SK-N-SH (cell line): ENCODE measurements around the gene WDR75. TPM values are rescaled to one million over a fixed set of nuclear protein-coding genes. Genes with fewer than 3 reads are reported as not detected.

Experiments
- CTCF ChIA-PET: fragments of 300-600, 350-600 bp; formaldehyde crosslinking; extraction: SDS; loops from one replicate; lab custom pipeline; 2021; lab: Yijun Ruan, JAX
- POLR2A ChIA-PET: fragments of 350-600 bp; sonication (Branson Sonifier 250); formaldehyde crosslinking; extraction: SDS; loops from one replicate; lab custom pipeline; 2020; ENCODE audit warnings: antibody characterized with exemption, inconsistent platforms; lab: Yijun Ruan, JAX
- DNase-seq: peaks from one replicate; pipeline ENCODE4 v3.0.0; 2012
- H2AFZ ChIP-seq: fragments of 200-600 bp; sonication (generic); 2 replicates; pipeline ENCODE4 v1.8.1; 2016; ENCODE audit warnings: antibody characterized with exemption, mild to moderate bottlenecking, low read depth
- H3F3A ChIP-seq: fragments of 200-600 bp; sonication (generic); replicated peaks from 2 replicates; pipeline ENCODE3; 2016; ENCODE audit warnings: antibody characterized with exemption, mild to moderate bottlenecking; ENCODE audit not compliant: insufficient read depth
- H3K27ac ChIP-seq, 2 experiments: fragments of 200-500 bp in 1 of 2; fragments of 200-600 bp in 1 of 2; sonication (Bioruptor generic) in 1 of 2; sonication (generic), shearing (Covaris generic) in 1 of 2; 2 replicates each; pipeline versions ENCODE4 v1.5.1 to v1.6.1; 2014 to 2016; ENCODE audit warnings: low read depth in 2 of 2, inconsistent platforms in 1 of 2, low read length in 1 of 2, mild to moderate bottlenecking in 1 of 2, mixed read lengths in 1 of 2
- H3K27me3 ChIP-seq: fragments of 200-600 bp; sonication (generic), shearing (Covaris generic); 2 replicates; pipeline ENCODE4 v1.6.1; 2016; ENCODE audit warnings: mixed run types; ENCODE audit not compliant: insufficient read depth
- H3K36me3 ChIP-seq, 2 experiments: fragments of 200-500 bp in 1 of 2; fragments of 200-600 bp in 1 of 2; sonication (Bioruptor generic) in 1 of 2; sonication (generic) in 1 of 2; replicated peaks in 1 of 2; 2 replicates each; pipeline versions ENCODE3 to v1.5.1; 2014 to 2016; ENCODE audit warnings: low read length in 1 of 2, mild to moderate bottlenecking in 1 of 2; ENCODE audit not compliant: insufficient read depth in 2 of 2, control insufficient read depth in 1 of 2
- H3K4me1 ChIP-seq, 2 experiments: fragments of 200-500 bp in 1 of 2; fragments of 200-600 bp in 1 of 2; sonication (Bioruptor generic) in 1 of 2; sonication (generic), shearing (Covaris generic) in 1 of 2; 2 replicates each; pipeline versions ENCODE4 v1.5.1 to v1.6.1; 2014 to 2016; ENCODE audit warnings: low read depth in 1 of 2, low read length in 1 of 2, mixed run types in 1 of 2; ENCODE audit not compliant: insufficient read depth in 2 of 2, control insufficient read depth in 1 of 2
- H3K4me2 ChIP-seq: fragments of 200-600 bp; sonication (generic), shearing (Covaris generic); 2 replicates; pipeline ENCODE4 v1.6.1; 2017; ENCODE audit warnings: mixed run types
- H3K4me3 ChIP-seq, 2 experiments: fragments of 200-500 bp in 1 of 2; fragments of 200-600 bp in 1 of 2; sonication (Bioruptor generic) in 1 of 2; sonication (generic), shearing (Covaris generic) in 1 of 2; 2 replicates each; pipeline versions ENCODE4 v1.5.1 to v1.8.1; 2014 to 2016; ENCODE audit warnings: low read depth in 2 of 2, inconsistent platforms in 1 of 2, low read length in 1 of 2, mild to moderate bottlenecking in 1 of 2, mixed read lengths in 1 of 2, moderate library complexity in 1 of 2
- H3K79me2 ChIP-seq: fragments of 200-600 bp; sonication (generic); 2 replicates; pipeline ENCODE4 v1.8.1; 2017; ENCODE audit warnings: mild to moderate bottlenecking; ENCODE audit not compliant: insufficient read depth
- H3K9ac ChIP-seq: fragments of 200-600 bp; sonication (generic); 2 replicates; pipeline ENCODE4 v1.6.1; 2017; ENCODE audit warnings: mixed run types
- H3K9me2 ChIP-seq: fragments of 200-600 bp; sonication (generic); 2 replicates; pipeline ENCODE4 v1.6.1; 2017; ENCODE audit warnings: mixed run types
- H3K9me3 ChIP-seq: fragments of 200-600 bp; sonication (generic); 2 replicates; pipeline ENCODE4 v1.6.1; 2017; ENCODE audit warnings: mixed run types, mild to moderate bottlenecking, moderate library complexity
- H4K20me1 ChIP-seq: fragments of 200-600 bp; sonication (generic); 2 replicates; pipeline ENCODE4 v1.6.1; 2017; ENCODE audit warnings: mild to moderate bottlenecking, mixed run types; ENCODE audit not compliant: insufficient read depth
- CHD2 ChIP-seq: fragments of 150-350 bp; IDR thresholded peaks from 2 replicates; pipeline ENCODE4 v1.6.1; 2018; ENCODE audit warnings: low read length; ENCODE audit not compliant: partially characterized antibody
- EZH2phosphoT487 ChIP-seq: fragments of 200-600 bp; sonication (generic); IDR thresholded peaks from 2 replicates; pipeline ENCODE4 v1.6.1; 2017; ENCODE audit warnings: low read depth, mixed run types, mild to moderate bottlenecking, antibody characterized with exemption, moderate library complexity, borderline replicate concordance
- FOXM1 ChIP-seq: IDR thresholded peaks from 2 replicates; pipeline ENCODE4 v1.4.0; 2012; ENCODE audit warnings: low read depth, mild to moderate bottlenecking
- GABPA ChIP-seq: IDR thresholded peaks from 2 replicates; pipeline ENCODE4 v1.4.0; 2012; ENCODE audit warnings: low read depth, mild to moderate bottlenecking
- GATA2 ChIP-seq: sonication (generic); formaldehyde crosslinking; IDR thresholded peaks from 2 replicates; pipeline ENCODE4 v1.5.0; 2020; ENCODE audit warnings: mild to moderate bottlenecking, missing genetic modification reagents
- NFIC ChIP-seq: IDR thresholded peaks from 2 replicates; pipeline ENCODE4 v1.4.0; 2012; ENCODE audit warnings: borderline replicate concordance
- POLR2AphosphoS5 ChIP-seq: IDR thresholded peaks from 2 replicates; pipeline ENCODE4 v1.6.1; 2012; ENCODE audit warnings: low read depth, low read length
- RAD21 ChIP-seq: IDR thresholded peaks from 2 replicates; pipeline ENCODE4 v1.6.1; 2012; ENCODE audit warnings: mild to moderate bottlenecking, low read length
- RXRA ChIP-seq: IDR thresholded peaks from 2 replicates; pipeline ENCODE4 v1.4.0; 2012; ENCODE audit warnings: low read depth, mild to moderate bottlenecking, borderline replicate concordance
- SIN3A ChIP-seq: IDR thresholded peaks from 2 replicates; pipeline ENCODE4 v1.6.1; 2012; ENCODE audit warnings: low read depth, mild to moderate bottlenecking, low read length, moderate library complexity, borderline replicate concordance
- SMC3 ChIP-seq: IDR thresholded peaks from 2 replicates; pipeline ENCODE4 v1.6.1; 2012; ENCODE audit warnings: low read depth, low read length, improper control_type of control experiment
- TAF1 ChIP-seq: IDR thresholded peaks from 2 replicates; pipeline ENCODE4 v1.6.1; 2012; ENCODE audit warnings: low read depth, mild to moderate bottlenecking, low read length, moderate library complexity, borderline replicate concordance
- TCF12 ChIP-seq: IDR thresholded peaks from 2 replicates; pipeline ENCODE4 v1.4.0; 2012
- TEAD4 ChIP-seq: IDR thresholded peaks from 2 replicates; pipeline ENCODE4 v1.4.0; 2012; ENCODE audit warnings: mild to moderate bottlenecking, borderline replicate concordance; ENCODE audit not compliant: insufficient read depth
- WGBS: methylation state at CpG from one replicate; pipeline ENCODE4 v1.1.6; 2017; ENCODE audit warnings: low lambda C conversion rate; 5-methylcytosine and 5-hydroxymethylcytosine counted together
- polyA plus RNA-seq, 3 experiments: library from polyadenylated mRNA; depleted of rRNA; stranded (reverse); fragments of >200 nt; gene quantifications; 2 replicates each; pipeline ENCODE4 v1.2.3, GENCODE V29; 2012
- TF ChIP-seq, protein P1 (sequence below): IDR thresholded peaks from 2 replicates; pipeline ENCODE4 v1.6.1; 2012; ENCODE audit warnings: mild to moderate bottlenecking, low read depth, low read length, moderate library complexity
- TF ChIP-seq, protein P2 (sequence below): fragments of 200-600 bp; sonication (generic); IDR thresholded peaks from 2 replicates; pipeline ENCODE4 v1.6.1; 2017; ENCODE audit warnings: antibody characterized with exemption, mild to moderate bottlenecking, moderate library complexity
- TF ChIP-seq, protein P3 (sequence below): IDR thresholded peaks from 2 replicates; pipeline ENCODE4 v1.4.0; 2012; ENCODE audit warnings: low read depth, borderline replicate concordance
- TF ChIP-seq, protein P4 (sequence below): fragments of 150-350 bp; IDR thresholded peaks from 2 replicates; pipeline ENCODE4 v1.6.1; 2016; ENCODE audit warnings: mild to moderate bottlenecking, low read depth, low read length

WDR75 gene
- polyA plus RNA-seq, 1 of the 3 experiments (the other 2 are of a cell fraction) = 25.6 TPM

DNA sequence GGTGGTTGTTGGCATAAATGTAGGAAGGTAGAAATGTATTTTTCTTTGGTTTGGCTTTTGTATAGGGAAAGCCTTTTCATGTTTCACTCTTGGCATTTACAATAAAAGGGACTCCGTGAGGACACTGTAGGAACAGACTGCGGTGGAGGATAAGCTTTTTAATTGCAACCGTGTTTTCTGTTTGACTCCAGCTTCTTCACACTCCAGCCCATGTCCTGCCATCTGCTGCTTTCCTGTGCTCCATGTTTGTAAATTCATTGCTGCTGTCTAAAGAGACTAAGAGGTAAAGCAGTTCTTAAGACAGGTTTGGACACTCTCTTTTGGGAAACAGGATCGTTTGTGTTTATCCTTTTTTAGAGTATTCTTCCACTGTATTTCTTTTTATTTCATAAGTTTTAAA, 33.3 kb downstream of the WDR75 start:
- Histone ChIP-seq H3F3A (peaks cover 15% of the 10 kb centered on the region), H3K27ac (no peak overlapping the region), H3K36me3 (peaks cover 66 to 74% of the 10 kb centered on the region in 2 experiments), H3K27me3 (no peaks in the 10 kb centered on the region), H3K4me1 (no peaks in the 10 kb centered on the region), H3K9me3 (no peaks in the 10 kb centered on the region), H4K20me1 (no peaks in the 10 kb centered on the region), H3K9me2 (no peaks in the 10 kb centered on the region), H3K4me2 (no peak overlapping the region), H3K4me3 (no peak overlapping the region), H2AFZ (no peak overlapping the region), H3K9ac (no peak overlapping the region), H3K79me2 (no peaks in the 10 kb centered on the region)
- POLR2A ChIA-PET = no interaction called here
- CTCF ChIA-PET = interaction anchor here (1.2 to 1.4 kb wide), 2 partner anchors 8 to 11 kb away, joined by 3 to 8 read pairs; no protein-coding TSS in a partner anchor
- no peak for DNase-seq
- no peak for TF ChIP-seq GATA2 (CRISPR knock-in tag)
- no peak for TF ChIP-seq FOXM1
- TF ChIP-seq SMC3 = no peak
- TF ChIP-seq, protein P1, sequence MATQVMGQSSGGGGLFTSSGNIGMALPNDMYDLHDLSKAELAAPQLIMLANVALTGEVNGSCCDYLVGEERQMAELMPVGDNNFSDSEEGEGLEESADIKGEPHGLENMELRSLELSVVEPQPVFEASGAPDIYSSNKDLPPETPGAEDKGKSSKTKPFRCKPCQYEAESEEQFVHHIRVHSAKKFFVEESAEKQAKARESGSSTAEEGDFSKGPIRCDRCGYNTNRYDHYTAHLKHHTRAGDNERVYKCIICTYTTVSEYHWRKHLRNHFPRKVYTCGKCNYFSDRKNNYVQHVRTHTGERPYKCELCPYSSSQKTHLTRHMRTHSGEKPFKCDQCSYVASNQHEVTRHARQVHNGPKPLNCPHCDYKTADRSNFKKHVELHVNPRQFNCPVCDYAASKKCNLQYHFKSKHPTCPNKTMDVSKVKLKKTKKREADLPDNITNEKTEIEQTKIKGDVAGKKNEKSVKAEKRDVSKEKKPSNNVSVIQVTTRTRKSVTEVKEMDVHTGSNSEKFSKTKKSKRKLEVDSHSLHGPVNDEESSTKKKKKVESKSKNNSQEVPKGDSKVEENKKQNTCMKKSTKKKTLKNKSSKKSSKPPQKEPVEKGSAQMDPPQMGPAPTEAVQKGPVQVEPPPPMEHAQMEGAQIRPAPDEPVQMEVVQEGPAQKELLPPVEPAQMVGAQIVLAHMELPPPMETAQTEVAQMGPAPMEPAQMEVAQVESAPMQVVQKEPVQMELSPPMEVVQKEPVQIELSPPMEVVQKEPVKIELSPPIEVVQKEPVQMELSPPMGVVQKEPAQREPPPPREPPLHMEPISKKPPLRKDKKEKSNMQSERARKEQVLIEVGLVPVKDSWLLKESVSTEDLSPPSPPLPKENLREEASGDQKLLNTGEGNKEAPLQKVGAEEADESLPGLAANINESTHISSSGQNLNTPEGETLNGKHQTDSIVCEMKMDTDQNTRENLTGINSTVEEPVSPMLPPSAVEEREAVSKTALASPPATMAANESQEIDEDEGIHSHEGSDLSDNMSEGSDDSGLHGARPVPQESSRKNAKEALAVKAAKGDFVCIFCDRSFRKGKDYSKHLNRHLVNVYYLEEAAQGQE = no peak
- TF ChIP-seq, protein P2, sequence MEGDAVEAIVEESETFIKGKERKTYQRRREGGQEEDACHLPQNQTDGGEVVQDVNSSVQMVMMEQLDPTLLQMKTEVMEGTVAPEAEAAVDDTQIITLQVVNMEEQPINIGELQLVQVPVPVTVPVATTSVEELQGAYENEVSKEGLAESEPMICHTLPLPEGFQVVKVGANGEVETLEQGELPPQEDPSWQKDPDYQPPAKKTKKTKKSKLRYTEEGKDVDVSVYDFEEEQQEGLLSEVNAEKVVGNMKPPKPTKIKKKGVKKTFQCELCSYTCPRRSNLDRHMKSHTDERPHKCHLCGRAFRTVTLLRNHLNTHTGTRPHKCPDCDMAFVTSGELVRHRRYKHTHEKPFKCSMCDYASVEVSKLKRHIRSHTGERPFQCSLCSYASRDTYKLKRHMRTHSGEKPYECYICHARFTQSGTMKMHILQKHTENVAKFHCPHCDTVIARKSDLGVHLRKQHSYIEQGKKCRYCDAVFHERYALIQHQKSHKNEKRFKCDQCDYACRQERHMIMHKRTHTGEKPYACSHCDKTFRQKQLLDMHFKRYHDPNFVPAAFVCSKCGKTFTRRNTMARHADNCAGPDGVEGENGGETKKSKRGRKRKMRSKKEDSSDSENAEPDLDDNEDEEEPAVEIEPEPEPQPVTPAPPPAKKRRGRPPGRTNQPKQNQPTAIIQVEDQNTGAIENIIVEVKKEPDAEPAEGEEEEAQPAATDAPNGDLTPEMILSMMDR = no peak
- TF ChIP-seq, protein P3, sequence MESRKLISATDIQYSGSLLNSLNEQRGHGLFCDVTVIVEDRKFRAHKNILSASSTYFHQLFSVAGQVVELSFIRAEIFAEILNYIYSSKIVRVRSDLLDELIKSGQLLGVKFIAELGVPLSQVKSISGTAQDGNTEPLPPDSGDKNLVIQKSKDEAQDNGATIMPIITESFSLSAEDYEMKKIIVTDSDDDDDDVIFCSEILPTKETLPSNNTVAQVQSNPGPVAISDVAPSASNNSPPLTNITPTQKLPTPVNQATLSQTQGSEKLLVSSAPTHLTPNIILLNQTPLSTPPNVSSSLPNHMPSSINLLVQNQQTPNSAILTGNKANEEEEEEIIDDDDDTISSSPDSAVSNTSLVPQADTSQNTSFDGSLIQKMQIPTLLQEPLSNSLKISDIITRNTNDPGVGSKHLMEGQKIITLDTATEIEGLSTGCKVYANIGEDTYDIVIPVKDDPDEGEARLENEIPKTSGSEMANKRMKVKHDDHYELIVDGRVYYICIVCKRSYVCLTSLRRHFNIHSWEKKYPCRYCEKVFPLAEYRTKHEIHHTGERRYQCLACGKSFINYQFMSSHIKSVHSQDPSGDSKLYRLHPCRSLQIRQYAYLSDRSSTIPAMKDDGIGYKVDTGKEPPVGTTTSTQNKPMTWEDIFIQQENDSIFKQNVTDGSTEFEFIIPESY = no peak
- no peak for TF ChIP-seq GABPA
- TF ChIP-seq RAD21 = no peak
- no peak for TF ChIP-seq RXRA
- no peak for TF ChIP-seq NFIC
- TF ChIP-seq, protein P4, sequence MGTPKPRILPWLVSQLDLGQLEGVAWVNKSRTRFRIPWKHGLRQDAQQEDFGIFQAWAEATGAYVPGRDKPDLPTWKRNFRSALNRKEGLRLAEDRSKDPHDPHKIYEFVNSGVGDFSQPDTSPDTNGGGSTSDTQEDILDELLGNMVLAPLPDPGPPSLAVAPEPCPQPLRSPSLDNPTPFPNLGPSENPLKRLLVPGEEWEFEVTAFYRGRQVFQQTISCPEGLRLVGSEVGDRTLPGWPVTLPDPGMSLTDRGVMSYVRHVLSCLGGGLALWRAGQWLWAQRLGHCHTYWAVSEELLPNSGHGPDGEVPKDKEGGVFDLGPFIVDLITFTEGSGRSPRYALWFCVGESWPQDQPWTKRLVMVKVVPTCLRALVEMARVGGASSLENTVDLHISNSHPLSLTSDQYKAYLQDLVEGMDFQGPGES = no peak
- TF ChIP-seq TCF12 = no peak
- no peak for TF ChIP-seq CHD2
- TF ChIP-seq SIN3A = no peak
- no peak for TF ChIP-seq EZH2phosphoT487
- no peak for TF ChIP-seq TAF1
- TF ChIP-seq TEAD4 = no peak
- TF ChIP-seq POLR2AphosphoS5 = no peak
- WGBS = 81% methylated on average over 4 of the region's 4 CpGs
